GM12873 (cell line): ENCODE measurements around the gene CADPS.

Source experiments
- TF ChIP-seq, protein P1 (sequence below): IDR thresholded peaks from 2 replicates; pipeline ENCODE4 v1.5.1; 2012; ENCODE audit warnings: low read depth, mild to moderate bottlenecking, moderate library complexity, low read length, control low read depth; ENCODE audit not compliant: insufficient read depth; ENCODE audit errors: missing control alignments

CADPS gene

DNA sequence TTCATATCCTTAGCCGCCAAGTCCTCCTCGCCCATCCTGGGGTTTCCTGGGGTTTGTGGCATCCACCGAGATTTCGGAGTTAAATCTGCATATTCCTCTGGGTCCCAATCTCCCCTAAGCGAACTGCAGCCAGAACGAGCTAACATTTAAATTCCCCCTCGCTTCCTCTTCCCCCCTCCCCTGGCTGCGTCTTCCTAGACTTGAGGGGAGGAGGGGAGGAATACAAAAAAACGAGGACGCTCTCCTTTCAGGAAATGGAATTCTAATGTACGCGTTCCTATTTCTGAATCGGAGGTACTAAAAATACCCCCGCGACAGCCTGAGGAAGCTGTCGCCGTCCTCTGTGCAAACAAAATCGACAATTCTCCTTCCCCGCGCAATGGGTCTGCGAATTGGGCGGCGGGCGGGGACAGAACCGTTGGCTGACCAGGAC lies 507.4 kb downstream of the CADPS start:
- TF ChIP-seq, protein P1, sequence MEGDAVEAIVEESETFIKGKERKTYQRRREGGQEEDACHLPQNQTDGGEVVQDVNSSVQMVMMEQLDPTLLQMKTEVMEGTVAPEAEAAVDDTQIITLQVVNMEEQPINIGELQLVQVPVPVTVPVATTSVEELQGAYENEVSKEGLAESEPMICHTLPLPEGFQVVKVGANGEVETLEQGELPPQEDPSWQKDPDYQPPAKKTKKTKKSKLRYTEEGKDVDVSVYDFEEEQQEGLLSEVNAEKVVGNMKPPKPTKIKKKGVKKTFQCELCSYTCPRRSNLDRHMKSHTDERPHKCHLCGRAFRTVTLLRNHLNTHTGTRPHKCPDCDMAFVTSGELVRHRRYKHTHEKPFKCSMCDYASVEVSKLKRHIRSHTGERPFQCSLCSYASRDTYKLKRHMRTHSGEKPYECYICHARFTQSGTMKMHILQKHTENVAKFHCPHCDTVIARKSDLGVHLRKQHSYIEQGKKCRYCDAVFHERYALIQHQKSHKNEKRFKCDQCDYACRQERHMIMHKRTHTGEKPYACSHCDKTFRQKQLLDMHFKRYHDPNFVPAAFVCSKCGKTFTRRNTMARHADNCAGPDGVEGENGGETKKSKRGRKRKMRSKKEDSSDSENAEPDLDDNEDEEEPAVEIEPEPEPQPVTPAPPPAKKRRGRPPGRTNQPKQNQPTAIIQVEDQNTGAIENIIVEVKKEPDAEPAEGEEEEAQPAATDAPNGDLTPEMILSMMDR, result no peak

DNA sequence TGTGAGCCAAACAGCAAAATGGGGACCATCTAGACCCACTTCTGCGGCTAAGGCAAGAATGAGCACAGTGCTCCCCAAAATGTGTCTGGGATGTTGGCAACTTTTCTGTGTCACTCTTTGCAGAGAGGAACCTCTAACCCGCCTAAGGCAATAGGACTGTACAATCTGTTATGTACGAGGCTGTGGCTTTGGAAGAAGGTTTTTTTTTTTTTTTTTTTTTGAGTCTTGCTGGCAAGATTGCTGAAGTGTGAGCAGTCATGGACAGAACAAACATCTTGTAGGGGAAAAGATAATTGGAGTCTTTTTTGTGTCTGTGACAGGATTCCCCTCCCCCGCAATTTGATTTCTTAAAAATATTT lies 509.1 kb downstream of the CADPS start:
- TF ChIP-seq, protein P1, result no peak

GRCh38 chr3:62365391-62366125 lies 509.7 kb downstream of the CADPS start:
- TF ChIP-seq, protein P1, result no peak

DNA sequence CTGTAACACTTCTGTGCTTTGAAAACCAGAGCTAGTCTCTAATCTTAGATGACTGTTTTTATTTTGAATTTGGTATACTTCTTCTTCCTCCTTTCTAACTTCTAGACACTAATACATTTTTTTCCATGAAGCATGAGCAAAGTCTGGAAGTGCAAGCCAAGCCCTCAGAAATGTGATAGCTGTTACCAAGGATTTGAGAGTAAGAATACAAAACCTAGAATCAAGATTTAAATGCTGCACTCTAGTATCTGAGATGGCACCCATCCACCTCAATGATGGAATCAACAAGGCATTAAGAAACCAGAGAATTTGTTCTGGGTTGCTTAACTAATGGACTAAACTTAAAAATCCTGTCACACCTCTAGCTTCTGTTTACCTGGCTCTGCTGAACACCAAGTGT lies 511.0 kb downstream of the CADPS start:
- TF ChIP-seq, protein P1, result no peak

DNA sequence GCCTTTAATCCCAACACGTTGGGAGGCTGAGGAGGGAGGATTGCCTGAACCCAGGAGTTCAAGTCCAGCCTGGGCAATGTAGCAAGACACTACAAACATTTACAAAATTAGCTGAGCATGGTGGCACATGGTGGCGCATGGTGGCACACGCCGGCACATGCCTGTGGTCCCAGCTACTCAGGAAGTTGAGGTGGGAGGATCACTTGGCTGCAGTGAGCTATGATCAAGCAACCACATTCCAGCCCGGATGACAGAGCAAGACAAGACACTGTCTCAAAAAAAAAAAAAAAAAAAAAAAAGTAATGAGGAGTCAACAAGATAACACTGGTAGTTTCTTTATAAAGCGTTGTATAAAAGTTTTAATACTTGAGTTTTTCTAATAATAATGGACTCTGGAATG lies 511.9 kb downstream of the CADPS start:
- TF ChIP-seq, protein P1, result no peak

DNA sequence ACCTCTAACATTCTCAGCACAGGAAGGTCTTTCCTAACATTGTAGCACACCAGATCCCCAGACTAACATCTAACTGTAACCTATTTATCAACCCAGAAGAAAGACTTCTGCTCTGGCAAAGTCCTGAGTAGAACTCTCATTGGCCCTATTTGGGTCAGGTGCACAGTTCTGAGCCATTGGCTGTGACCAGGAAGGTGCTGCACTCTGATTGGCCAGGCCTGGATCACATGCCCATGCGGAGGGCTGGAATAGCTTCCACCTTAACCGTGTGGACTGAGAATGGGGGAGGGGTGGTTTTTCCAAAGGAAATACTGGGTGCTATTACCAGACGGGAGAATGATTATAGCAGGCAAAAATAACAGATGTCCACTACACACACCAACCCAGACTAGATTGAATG lies 513.4 kb downstream of the CADPS start:
- TF ChIP-seq, protein P1, result no peak

DNA sequence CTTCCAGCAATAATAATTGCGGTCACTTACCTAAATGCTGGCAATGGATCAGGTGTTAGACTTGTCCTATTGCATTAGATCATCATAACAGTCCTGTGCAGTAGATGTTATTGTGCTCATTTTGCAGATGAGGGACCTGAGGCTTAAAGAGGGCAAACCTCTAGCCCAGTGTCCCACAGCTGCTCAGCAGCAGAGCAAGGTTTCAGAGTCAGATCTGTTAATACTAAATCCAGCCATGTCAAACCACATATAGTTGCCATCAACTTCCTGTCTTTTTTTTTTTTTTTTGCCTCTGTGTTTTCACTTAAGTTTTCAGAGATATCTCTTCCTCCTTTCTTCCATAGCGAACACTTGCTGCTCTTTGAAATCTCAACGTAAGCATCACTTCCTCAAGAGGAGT lies 514.0 kb downstream of the CADPS start:
- TF ChIP-seq, protein P1, result no peak

GRCh38 chr3:62359531-62359930 lies 515.7 kb downstream of the CADPS start:
- TF ChIP-seq, protein P1, result no peak
